ENCODE measurements around the gene IER5.

GRCh38 chr1:181111559-181111958 lies 23.1 kb downstream of the IER5 start:
- TF ChIP-seq EZH2 (IDR thresholded peaks at IDR 0.05; ENCODE audit: borderline replicate concordance, low read length) (no peak), CTCF (conservative IDR thresholded peaks at IDR 0.05 in 1 of 2, IDR thresholded peaks at IDR 0.05 in 1 of 2; ENCODE audit: extremely low read depth in 1 of 2, insufficient read depth in 1 of 2, low read depth in 1 of 2, low read length in 2 of 2) (no peak)

Measured in mammary epithelial cell (primary cell).